GM21367 (cell line): ENCODE data around the gene HTR3D.
"Not testable (repeated sequence)": the region's sequence is repeated elsewhere in the genome, so short reads cannot be mapped to it uniquely, and the experiment has no call there.

Experiments
- ATAC-seq: cut with Tn5 transposase; IDR thresholded peaks from one replicate; pipeline ENCODE4 v1.9.1; 2021; ENCODE audit not compliant: unreplicated experiment

The HTR3D gene, protein sequence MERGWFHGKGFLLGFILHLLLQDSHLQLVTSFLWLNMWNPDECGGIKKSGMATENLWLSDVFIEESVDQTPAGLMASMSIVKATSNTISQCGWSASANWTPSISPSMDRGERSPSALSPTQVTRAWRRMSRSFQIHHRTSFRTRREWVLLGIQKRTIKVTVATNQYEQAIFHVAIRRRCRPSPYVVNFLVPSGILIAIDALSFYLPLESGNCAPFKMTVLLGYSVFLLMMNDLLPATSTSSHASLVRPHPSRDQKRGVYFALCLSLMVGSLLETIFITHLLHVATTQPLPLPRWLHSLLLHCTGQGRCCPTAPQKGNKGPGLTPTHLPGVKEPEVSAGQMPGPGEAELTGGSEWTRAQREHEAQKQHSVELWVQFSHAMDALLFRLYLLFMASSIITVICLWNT

DNA sequence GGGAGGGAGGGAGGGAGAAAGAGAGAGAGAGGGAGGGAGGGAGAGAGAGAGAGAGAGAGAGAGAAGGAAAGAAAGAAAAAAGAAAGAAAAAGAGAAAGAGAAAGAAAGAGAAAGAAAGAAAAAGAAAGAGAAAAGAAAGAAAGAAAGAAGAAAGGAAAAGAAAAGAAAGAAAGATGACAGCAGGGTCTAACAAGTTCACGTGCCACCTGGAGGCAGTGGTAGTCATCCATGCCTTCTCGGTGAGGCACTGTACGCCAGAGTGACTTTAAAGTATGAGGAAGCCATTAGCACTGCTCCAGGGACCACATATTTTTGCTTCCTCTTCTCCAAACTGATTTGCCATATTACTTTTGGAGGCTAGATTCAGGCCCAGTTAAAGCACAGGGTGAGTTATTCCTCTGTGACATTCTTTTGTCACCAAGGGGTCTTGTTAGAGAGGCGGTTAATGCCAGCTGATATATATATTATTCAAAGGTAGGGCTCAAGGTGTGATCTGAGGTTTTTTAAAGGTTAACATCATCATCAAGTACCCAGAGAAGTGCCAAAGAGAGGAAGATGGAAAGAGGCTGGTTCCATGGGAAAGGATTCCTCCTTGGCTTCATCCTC lies at the start of gene HTR3D:
TSS of gene HTR3D (plus strand) at position 556 of the 606 bp plus-strand sequence. CDS start at position 556, 0 bp downstream.
- ATAC-seq: no peak

DNA sequence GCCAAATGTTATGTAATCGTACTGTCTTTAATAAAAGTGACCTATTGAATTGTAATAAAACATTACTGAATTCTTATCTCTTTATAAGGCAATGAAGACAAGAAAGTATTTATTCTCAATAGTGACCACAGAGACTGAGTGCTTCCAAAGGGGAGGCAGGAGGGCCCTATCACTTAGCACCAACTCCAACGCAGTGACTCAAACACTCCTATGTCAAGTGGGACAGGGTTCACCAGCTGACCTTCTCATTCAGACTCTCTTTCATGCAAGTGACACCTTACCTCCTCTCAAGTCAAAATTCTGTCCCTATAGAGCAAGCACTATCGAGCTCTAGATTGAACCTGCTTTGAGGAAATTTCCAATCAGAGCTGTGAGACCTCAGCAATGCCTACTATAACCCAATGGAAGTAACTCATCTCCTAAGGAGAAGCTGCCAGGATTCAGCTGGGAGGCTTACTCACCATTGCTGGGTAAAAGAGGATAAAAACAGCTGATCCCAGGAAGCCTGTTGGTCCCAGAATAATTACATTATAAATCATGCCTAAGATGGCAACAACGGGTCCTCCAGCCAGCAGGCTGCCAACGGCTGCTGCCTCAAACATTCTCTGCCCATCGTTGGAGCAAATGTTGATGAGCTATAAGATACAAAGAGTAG lies 49.4 kb upstream of the HTR3D start:
- ATAC-seq: no peak

DNA sequence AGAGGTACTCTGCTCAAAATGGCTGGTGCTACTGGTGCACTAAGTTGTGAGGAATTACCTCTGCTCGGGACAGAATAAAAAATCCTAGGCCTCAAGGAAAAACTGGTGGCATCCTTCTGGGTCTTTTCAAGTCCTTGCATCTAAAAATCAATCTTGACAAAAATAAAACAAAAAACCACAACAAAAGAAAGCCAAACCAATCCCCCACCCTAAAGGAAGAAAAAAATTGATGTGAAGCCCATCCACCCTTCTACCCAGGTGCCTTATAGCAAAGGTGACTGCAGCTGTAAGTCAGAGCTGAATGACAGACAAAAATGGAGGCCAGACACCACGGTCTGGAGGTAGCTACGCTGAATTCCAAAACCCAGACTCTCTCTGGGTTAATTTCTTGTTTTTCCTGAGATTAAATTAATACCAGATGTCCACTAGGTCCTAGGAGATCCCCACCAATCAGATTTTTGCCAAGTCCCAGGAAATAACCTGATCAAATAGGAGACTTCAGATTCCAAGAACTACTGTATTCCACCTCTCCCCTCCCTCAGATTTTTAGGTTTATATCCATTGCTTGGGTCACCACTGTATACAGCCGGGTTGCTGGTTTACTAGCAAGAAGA lies 47.3 kb upstream of the HTR3D start:
- ATAC-seq: no peak

DNA sequence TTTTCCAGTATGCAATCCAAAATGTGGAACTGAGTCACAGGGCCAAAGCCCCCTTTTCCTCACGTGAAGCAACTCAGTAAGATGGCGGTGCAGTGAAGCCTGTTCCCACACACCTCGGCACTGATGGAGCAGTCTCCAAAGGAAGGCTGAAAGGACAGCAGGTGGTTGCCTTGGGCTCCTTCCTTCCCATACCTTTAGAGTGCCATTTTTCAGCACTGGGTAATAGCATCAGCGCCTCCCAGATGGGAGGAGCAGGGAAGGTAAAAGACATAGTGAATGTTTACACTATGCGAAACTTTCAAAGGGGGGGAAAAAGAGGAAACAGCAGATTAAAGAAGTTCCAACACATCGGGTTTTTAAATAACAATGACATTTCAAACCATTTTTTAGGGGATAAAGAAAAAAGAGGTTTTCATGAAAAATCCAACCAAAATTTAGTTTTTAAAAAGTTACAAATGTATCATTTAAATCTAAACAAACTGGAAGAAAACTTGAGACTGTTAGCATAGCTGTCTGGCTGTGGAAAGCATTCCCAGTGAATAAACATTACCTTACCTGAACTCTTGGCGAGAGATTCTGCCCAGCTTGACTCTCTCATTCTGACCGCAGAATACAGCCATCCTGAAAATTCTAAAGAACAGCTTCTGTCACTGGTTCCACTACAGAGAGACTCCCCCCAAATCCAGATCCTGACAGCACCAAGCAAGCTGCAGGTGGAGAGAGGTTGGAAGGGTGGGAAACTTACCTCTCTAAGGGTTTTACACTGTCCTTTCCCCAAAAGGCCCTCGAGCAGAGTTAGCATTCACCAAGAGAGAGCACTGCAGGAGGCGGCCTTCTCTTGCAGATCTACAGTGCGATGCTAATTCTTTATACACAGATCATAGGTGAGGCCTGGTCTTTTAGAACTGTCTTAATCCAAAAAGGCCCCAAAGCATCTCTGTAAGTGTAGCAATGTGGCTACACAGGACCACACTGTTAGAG lies 46.5 kb upstream of the HTR3D start:
- no peak for ATAC-seq

DNA sequence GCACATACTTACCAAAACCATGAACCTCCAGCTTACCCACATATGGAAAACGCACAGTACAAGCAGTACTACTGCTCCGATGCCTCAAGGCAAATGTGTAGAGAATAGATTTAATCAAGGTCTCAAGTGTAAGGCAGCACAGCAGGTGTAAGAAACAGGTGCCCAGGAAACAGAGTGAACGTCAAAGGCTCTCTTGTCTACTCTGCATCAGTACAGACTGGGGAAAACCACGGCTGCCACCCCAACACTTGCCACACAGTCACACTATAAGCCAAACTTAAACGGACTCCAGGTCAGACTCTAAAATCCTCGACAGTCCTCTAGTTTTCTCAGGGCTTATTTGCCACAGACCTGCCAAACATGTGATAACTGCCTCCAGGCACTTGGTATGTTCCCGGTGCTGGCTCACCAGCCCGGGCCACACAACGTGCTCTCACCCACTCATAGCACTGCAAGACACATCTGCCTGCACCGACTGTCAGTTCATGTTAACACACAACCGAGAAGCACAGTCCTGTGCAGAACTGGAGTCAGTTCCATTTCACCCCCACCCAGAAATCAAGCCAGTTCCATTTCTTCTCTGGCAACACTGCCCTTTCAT lies 44.4 kb upstream of the HTR3D start:
- no peak for ATAC-seq

DNA sequence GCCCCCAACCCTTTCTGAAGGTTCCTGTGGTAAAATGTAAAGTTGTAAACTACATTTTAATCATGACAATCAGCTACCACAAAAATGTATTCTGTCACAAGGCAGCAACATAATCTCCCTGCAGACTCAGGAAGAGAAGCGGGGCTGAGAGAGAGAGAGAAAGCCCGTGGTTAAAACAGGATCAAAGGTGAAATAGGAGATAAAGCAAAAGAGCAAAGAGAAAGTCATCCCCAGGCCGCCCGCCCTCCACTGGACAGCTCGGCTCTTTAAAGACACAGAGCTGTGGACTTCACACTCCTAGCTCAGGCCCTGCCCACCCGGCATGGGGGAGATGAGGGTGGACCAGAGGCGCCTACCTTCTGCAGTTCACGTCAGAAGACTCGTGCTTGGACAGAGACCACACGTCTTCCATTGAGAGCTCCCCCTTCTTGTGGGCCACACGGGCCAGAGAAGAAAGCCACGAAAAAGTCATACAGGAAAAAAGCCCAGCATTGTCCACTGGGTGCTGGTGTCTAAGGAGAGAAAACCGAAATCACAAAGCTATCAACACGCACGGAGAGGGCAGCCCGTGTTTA lies 43.2 kb upstream of the HTR3D start:
- no peak for ATAC-seq

DNA sequence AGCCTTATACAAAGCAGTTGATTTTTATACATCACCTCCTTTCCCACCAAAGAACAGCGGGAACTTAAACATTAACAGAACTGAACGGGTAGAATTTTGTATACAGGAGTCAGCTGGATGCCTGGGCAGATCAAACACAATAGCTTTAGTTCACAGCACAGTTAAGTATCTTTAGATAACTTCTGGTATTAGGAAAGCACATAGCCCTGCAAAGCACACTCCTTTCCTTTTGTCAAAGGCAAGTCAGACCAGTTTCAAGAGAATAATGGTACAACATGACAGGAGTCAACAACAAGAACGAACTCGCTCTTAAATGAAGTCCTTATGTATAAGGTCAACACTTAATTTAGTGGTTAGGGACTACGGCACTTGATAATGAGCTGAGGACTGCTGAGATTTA lies 40.1 kb upstream of the HTR3D start:
- ATAC-seq: no peak

DNA sequence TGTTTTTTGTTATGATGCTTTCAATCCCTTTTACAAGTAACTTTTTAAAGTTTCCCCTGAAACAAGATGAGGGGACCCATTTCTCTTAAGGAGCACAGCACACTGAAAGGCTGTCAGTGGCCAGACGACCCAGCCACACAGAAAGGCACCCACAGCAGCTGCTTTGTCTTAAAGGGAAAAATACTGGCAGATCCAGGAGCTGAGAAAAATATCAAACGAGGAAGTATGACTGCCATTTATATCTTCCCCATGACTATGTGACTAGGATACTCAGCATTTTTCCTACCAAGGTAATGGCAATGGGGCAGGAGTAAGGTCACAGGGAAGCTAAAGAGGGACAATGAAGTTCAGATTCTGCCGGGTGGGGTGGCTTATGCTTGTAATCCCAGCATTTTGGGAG lies 29.8 kb upstream of the HTR3D start:
- no peak for ATAC-seq

DNA sequence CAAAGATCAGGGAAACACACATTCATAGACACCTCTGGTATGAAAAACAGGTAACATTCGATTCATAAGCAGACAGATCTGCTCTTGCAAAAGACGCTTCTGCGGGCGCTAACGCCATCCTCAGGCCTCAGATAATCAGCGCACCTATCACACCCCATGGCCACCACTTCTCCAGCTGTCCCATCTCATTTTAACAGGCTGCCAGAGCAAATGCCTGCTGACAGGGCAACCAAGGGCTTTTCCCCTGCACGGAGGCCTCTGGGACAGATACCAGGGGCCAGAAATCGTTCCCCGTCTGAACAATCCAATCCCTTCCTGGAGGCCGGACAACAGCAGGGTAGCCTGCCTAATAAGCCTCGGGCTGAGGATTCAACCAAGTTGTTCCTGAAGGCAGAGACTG lies 29.1 kb upstream of the HTR3D start:
- no peak for ATAC-seq

DNA sequence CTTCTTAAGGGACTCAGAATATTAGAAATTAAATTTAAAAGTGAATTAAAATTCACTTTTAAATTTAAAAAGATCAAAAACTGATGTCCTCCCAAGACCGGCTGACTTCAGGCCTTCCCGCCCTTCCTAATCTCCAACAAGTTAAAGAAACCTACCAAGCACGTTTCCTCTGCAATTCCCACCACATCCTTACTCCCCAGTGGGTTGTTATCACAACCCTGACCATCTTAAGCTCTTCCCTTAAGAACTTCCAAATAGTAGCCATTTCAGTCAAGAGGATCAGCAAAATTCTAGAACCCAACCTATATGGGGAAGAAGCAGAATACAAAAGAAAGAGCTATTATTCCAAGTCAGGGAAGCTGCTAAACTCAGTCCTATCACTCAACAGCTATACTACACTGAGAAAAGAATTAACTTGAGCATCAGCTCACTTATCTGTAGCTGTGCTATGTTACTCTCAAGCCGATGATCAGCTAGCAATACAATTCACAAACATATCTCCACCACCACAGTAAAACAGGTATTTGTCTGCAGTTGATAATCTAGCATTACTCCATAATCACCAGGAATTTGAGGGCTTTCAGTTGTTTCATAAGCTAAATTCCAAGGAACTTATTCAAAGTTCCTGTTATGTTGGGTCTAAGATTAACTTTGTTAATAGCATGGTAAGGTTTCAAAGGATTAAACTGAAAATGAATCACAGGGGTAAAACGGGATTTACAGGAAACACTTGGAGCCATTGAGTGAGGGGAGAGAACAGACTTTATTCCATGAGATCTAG lies 28.2 kb upstream of the HTR3D start:
- no peak for ATAC-seq

DNA sequence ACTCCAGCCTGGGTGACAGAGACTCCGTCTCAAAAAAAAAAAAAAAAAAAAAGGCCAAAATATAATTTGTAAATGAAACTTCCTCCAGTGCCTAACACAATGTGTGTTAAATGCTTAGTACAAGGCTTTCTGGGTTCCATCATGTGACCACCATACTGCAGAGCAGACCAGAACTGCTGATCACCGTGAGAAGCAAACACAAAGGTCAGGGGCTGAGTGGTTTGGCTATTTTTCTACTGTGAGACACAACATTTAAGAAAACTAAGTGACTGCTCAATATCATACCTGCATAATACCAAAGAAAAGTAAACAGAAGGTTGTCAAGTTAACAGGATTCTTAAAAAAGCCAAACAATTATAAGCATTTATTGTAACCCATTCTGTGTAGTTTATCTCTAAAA lies 27.1 kb upstream of the HTR3D start:
- no peak for ATAC-seq

DNA sequence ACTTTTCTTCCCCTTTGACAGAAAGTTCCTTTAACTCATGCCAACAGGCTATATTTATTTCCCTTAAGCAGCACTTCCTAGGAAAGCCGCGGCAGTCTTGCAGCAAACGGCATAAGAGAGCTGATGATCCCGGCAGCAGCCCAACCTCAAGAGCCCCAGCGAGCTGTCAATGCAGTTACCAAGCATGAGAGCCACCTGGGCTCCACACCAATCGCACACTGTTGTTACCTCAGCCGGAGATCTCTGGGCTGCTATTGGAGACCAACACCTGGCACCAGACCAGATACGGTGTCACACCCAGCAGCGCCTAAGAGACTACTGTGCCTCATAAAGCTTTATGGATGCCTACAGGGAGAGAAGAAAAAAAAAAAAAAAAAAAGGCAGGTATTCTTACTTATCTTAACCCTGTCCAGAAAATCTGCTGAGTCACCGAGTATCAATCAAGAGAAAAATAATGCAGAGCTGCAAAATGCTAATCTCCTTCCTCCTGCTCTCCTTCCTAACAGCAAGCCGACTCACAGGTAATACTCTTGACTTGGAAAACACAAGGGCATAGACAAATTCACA lies 25.5 kb upstream of the HTR3D start:
- peak; percentile 71 for ATAC-seq

DNA sequence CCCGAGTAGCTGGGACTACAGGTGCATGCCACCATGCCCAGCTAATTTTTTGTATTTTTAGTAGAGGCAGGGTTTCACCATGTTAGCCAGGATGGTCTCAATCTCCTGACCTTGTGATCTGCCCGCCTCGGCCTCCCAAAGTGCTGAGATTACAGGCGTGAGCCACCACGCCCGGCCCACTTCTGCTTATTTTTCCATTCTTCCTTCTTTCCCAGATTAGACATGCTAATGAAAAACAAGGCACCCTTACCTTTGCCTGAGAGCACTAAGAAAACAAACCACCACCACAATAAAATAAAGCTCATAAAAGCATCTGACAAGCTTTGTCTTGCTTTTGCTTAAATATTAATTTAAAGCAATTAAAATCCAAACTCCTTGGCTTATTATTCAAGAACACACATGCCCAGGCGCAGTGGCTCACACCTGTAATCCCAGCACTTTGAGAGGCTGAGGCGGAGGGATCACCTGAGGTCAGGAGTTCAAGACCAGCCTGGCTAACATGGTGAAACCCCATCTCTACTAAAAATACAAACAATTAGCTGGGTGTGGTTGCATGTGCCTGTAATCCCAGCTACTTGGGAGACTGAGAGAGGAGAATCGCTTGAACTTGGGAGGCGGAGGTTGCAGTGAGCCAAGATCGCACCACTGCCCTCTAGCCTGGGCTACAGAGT lies 24.3 kb upstream of the HTR3D start:
- ATAC-seq: not testable (repeated sequence)

DNA sequence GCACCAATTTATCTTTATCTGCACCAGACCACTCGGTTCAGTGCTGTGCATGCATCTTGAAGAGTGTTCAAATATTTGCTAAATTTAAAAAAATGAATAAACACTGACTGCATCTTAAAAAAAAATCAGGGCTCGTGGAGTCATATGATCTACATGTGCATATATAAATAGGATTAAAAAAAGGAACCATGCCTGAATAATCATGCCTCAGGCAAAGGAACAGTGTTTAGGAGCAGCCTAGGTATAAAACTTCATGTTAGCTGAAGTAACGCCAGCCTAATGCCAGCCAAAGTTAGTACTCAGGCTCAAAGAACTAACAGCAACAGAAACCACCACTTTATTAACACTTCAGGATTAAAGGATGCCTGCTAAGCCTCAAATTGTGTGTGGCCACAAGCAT lies 23.4 kb upstream of the HTR3D start:
- no peak for ATAC-seq

DNA sequence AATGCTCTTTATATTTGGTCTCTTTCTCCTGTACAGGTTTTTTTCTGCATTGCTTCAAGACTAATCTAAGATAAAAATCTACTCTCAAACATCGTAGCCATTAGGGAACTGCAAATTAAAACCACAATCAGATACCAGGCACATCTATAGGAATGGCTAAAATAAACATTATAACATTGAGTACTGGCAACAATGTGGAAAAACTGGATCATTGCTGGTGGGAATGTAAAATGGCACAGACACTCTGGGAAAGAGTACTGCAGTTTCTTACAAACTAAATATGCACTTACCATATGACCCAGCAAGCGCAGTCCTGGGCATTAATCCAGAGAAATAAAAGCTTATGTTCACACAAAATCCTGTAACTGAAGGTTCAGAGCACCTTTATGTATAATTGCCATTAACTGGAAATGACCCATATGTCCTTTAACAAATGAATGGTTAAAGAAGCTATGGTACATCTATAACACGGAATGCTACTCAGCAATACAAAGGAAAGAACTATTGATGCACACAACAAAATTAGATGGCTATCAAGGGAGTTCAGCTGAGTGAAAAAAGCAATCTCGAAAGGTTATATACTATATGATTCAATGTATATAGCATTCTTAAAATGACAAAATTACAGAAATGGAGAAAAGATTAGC lies 20.2 kb upstream of the HTR3D start:
- ATAC-seq: no peak

DNA sequence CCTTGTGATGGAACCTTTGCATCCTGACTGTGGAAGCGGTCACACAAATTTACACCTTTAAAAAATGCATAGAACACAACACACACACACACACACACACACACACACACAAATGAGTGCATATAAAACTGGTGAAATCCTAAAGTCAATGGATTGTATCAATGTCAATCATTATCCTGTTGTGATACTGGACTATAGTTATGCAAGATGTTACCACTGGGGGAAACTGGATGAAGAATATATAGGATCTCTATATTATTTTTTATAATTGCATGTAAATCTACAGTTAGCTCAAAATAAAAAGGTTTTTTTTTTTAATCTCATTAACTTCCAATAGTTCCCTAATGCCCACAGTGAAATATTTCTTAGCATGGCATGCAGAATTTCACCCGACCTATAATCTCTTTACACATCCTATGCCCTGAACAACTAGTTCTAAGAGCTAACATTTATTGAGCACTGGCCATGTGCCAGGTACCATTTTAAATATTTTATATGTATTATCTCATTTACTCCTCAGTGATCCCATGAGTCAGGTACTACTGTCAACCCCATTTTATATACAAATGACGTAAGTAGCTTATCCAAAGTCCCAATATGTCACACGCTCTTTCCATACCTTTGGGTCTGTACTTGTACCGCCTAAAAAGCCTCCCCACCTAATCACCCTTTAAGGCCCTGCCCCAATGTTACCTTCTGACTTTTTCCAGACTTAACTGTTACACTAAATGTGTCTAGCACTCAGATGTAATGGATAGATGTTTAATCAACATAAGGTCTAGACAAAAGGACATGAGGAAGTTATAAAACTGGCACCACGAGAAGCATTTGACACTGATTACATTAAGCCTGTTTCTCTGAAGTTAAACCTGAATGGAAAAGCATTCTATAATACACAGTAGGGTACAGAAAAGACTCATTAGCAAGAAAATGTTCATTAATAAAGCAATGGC lies 19.3 kb upstream of the HTR3D start:
- ATAC-seq: no peak
